Stimulated activated CD8-positive, alpha-beta memory T cell treated with anti-CD3 and anti-CD28 coated beads, Interleukin-12 subunit alpha, Interleukin-12 subunit beta, amount 100 ng/mL, for 24 hours (primary cell): Measurements from ENCODE around the gene MYBPC1.
"Not testable (repeated sequence)": the region's sequence is repeated elsewhere in the genome, so short reads cannot be mapped to it uniquely, and the experiment has no call there.

Experiments
- DNase-seq: peaks from one replicate; pipeline ENCODE4 v3.0.0-alpha.2; 2020; ENCODE audit errors: extremely low read depth

The MYBPC1 gene

DNA sequence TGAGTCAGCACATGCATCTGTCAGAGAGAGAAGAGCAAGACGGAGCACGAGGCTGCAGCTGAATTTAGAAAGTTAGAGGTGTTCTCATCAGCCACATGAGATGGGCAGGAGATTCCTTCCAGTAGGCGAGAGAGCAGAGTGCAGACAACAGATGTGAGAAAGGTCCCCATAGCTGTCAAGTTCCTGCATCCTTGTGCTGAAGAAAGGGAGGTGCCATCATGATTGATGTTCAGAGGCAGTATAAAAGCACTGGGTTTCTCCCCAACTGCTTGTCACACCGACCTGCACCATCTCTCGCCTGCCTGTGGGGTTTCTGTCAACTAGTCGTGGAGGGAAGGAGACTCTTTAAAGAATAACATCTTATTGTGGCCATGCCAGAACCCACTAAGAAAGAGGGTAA, at the start of gene MYBPC1:
MYBPC1 (plus strand) TSS at position 272 of the 400 bp plus-strand sequence; CDS start at position 372, 100 bp downstream.
- no peak for DNase-seq

DNA sequence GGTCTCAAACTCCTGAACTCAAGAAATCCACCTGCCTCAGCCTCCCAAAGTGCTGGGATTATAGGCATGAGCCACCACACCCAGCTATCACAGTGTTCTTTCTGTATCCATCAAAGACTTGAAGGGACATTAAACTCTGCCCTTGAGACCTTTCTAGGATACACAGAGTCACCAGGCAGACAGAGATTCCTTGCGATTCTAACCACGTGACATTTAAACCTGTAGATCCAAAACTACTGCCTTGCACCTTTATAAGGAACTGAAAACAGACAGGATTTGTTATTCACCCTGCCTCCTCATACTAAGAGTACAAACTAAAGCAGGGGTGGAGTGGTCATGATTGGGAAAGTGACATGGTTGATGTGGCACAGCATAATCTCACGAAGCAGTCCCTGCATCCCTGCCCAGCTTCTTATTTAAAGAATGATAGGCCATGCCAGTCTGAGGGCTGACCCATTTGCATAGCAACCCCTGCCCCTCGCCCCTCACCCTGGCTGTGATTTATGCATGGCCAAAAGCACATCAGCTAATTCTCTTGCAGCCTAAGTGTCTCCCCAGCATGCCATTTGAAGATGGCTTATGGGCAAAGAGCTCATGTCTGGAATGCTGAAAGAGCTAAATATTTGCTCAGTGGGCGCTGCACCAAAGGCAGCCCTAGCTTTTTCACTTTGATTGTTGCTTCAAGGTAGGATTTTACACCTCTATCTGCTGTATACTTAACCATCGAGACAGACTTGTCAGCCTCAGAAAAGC, 43.2 kb upstream of the MYBPC1 start:
- DNase-seq = no peak

GRCh38 chr12:101552277-101552676, 42.5 kb upstream of the MYBPC1 start:
- no peak for DNase-seq

GRCh38 chr12:101557094-101557493, 37.7 kb upstream of the MYBPC1 start:
- DNase-seq = no peak

- DNase-seq = not testable (repeated sequence)
These were observed 36.0 kb upstream of the MYBPC1 start for GRCh38 chr12:101558726-101559125.

DNA sequence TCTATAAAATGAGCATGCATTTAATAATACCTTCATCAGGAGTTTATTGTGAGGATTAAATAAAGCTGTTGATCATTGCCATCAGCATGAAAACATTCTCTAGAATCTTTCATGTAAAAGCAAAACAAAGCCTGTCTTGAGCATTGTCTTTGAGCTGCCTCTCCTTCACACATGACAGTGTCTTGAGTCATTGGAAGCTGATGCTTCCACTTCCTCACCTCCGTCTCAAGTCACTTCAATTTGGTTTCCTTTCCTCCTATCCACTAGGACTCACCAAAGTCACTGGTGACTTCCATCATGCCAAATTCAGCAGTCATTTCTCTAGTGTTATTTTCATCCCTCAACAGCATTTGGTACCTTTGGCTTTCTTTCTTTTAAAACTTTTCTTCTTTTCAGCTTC, 31.6 kb upstream of the MYBPC1 start:
- DNase-seq = no peak

GRCh38 chr12:101564912-101565311, 29.9 kb upstream of the MYBPC1 start:
- no peak for DNase-seq

DNA sequence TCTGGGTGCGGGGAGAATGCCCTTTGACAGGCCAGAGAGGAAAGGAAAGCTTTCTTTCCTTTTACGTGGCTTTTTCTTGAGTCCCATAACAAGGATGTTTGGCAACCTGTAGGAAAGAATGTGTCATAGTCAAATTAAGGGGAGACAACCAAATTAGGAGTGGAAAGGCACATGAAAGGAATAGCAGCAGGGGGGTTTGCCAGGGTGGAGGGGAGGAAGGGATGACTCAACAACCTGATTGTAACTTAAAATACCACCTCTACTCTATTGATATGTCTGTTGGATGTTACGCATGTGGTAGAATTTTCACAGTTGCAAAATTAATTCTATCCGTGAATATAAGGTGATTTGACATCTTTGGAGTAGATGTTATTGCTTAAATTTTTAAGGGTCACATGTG, 28.5 kb upstream of the MYBPC1 start:
- no peak for DNase-seq

GRCh38 chr12:101567918-101568317, 26.9 kb upstream of the MYBPC1 start:
- no peak for DNase-seq

DNA sequence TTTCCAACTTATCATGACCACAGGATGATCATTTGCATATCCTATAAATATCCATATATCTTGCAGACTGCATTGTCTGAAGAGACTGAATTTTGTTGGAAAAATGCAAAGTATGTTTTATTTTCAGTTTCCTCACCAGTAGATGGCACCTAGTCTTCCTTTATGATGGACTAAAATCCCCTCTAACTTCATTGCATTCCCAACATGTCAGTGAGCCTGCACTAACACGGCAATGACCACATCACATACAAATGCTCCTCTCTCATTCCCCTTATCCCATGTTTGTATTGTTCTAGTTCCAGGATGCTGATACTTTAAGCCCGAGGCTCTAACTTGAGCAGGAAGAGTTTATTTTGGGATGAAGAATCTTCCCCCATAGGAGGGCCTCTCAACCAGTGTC, 24.7 kb upstream of the MYBPC1 start:
- no peak for DNase-seq

DNA sequence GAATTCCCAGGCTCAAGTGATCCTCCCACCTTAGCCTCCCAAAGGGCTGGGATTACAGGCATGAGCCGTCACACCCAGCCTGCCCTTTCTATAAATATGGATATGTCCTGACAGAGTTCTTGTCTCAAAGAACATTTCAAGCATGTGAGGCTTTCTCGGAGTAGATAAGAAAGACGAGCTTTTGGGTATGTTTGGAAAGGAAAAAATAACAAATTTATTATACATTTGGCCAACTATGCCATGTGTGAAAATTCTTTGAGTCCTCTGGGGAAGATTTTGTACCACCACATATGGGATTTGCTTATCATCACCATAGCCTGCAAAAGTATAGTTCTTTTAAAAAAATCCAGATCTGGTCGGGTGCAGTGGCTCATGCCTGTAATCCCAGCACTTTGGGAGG, 23.7 kb upstream of the MYBPC1 start:
- no peak for DNase-seq

GRCh38 chr12:101573743-101574142, 21.0 kb upstream of the MYBPC1 start:
- no peak for DNase-seq

DNA sequence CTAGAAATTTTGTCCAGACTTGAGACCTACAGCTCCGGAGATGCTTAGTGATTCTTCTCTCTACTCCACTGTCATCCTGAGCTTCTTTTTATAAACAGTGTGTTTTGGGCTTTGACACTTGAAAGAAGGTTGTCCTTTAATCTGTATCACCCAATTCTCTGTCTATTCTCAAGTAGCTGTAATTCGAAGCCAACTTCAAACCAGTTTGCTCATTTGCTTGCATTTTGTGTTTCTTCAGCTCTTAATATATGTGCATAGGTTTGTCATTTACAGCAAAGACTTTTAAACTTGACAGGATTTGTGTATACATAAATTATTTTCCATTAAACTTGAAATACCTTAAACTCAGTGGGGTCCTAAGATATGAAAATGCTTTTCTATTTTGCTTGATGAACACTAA, 16.4 kb upstream of the MYBPC1 start:
- no peak for DNase-seq

DNA sequence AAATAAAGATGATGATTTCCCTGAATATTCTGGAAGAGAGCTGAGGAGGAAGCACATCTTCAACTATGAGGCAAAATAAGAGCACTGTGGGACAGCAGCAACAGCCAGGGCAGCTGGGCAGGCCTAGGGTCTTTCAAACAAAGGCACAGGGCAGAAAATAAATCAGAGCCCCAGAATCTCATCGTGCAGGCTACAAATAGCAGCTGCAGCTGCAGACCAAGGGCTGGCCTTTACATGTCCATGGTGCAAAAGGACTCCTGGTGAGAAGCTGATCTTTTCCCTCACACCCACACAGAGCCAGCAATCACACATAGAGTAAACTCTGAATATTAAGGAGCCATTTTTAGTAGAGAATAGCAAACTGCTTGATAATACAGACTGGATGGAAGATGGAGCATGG, 13.6 kb upstream of the MYBPC1 start:
- no peak for DNase-seq

DNA sequence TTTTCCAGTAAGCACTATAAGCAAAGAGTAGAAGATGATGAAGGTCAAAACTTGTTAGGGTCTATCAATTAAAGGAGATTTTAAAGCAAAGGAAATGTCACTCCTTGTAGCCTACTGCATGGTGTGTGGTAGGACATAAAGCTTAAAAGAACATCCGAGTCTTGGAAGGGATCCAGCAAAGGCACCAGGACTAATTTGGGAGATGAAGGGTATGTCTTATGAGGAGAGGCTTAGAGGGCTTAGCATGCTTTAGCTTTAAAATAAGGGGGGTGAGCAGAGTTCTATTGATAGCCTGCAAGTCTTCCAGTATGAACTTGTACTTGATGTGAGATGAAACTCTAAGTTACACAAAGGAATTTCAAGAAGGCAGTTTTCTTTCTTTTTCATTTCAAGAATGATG, 11.8 kb upstream of the MYBPC1 start:
- DNase-seq = no peak

- DNase-seq = no peak
These were observed 4.4 kb upstream of the MYBPC1 start for GRCh38 chr12:101590383-101590782.

GRCh38 chr12:101591781-101592180, 3.0 kb upstream of the MYBPC1 start:
- DNase-seq = no peak

DNA sequence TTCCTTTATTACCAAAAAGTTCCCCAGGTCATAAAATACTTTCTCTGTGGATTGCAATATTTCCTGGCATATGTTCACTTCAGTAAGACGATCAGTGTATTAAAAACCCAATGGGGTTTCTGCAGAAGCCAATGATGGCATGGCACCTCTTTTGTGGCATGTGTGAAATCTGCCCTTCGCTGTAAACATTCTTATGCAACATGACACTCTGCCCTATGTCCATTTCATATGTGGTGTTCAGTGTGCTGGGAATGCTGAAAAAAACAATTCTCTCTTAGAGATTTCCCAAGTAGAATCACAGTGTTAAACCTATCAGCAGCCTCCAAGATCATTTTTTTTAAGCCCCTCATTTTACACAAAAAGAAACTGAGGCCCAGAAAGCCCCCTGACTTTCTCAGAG, 2.3 kb upstream of the MYBPC1 start:
- no peak for DNase-seq

DNA sequence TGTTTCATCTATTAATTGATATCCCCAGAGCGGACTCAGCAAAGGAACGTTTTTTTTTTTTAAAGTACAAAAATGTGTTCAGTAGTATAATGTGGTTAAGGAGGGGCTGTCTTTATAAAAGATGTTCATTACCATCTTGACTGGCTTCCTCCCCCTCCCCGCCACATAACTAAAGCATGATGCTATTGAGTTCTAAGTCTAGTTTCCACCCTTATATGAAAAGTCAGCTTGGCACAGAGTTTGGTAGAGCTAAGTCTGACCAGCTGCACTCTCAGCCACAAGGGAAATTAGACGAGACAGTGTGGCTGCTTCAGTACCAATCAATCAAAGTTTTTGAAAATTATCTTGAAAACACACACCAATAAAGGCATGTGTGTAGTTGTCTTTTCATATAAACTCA, 1.9 kb upstream of the MYBPC1 start:
- DNase-seq = no peak

- no peak for DNase-seq
These were observed 1.4 kb downstream of the MYBPC1 start for GRCh38 chr12:101596172-101596571.

DNA sequence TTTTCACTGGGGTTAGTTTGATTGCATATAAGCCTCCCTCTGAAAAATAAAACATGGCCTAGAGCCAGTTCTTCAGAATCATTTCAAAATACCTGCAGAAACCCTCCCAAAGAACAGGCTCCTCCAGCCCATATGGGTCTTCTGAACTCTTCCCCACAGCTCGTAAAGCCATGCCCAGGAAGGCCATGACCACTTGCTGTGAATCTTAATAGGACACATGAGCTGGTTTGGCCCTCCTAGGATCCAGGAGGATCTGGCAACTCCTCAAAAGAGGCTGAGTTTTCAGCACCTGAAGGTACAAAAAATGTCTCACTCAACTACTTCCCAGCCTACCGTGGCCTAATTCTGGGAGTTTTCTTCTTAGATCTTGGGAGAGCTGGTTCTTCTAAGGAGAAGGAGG, 2.4 kb downstream of the MYBPC1 start:
- no peak for DNase-seq

DNA sequence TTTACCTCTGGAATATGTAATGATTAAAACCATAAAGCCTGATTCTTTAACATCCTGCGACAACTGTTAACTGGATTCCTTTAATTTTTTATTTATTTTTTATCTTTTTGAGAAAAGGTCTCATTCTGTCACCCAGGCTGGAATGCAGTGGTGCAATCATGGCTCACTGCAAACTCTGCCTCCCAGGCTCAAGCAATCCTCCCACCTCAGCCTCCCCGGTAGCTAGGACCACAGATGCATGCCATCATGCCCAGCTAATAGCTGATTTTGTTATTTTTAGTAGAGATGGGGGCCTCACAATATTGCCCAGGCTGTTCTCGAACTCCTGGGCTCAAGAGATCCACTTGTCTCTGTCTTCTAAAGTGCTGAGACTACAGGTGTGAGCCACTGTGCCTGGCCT, 3.7 kb downstream of the MYBPC1 start:
- no peak for DNase-seq

DNA sequence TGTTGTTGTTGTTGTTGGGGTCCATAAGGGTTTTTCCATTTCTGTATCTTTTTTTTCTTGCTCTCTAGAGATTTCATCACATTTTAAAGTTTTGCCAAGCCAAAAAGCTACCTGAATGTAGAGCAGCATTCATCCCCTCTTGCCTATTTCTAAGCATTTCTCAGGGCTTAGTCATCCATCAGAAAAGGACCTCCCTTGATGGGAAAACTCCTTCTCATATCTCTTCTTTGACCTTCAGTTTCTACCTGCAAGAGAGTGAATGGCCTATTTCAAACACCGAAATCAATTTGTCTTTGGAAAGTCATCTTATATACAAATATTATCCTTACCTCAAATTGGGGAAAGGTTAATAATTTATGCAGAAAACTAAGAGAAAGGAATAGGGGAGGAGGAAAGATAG, 4.5 kb downstream of the MYBPC1 start:
- no peak for DNase-seq
